Tibial nerve (tissue), 4 donors: Measurements from ENCODE around the gene OAS1. TPM values are rescaled to one million over a fixed set of nuclear protein-coding genes. Genes with fewer than 3 reads are reported as not detected.

Experiments used
- DNase-seq, 2 donors: peaks; one replicate each; pipeline ENCODE4 v3.0.0-alpha.2; 2019; ENCODE audit warnings: low spot score in 2 of 2
- H3K27ac ChIP-seq, 4 donors: fragments of 200-600 bp; sonication (generic) in 3 of 4; one replicate each; pipeline ENCODE4 v1.5.1; 2017 to 2019; ENCODE audit warnings: mild to moderate bottlenecking in 1 of 4
- H3K27me3 ChIP-seq, 2 donors: fragments of 200-600 bp; sonication (generic) in 1 of 2; one replicate each; pipeline versions ENCODE4 v1.5.1 to v1.6.0; 2017 to 2019
- H3K36me3 ChIP-seq, 3 donors: fragments of 200-600 bp; sonication (generic); one replicate each; pipeline ENCODE4 v1.5.1; 2018 to 2019
- H3K4me1 ChIP-seq, 4 donors: fragments of 200-600 bp; sonication (generic) in 3 of 4; one replicate each; pipeline ENCODE4 v1.5.1; 2017 to 2019
- H3K4me3 ChIP-seq, 4 donors: fragments of 200-600 bp; sonication (generic) in 3 of 4; one replicate each; pipeline ENCODE4 v1.5.1; 2017 to 2019; ENCODE audit warnings: mild to moderate bottlenecking in 1 of 4, moderate library complexity in 1 of 4
- H3K9me3 ChIP-seq, 4 donors: fragments of 200-600 bp; sonication (generic) in 3 of 4; one replicate each; pipeline ENCODE4 v1.5.1; 2017 to 2019
- EP300 ChIP-seq, 2 donors: sonication (generic); formaldehyde crosslinking; IDR thresholded peaks; one replicate each; pipeline ENCODE4 v1.6.1; 2017; ENCODE audit warnings: antibody characterized with exemption in 2 of 2, mild to moderate bottlenecking in 1 of 2
- POLR2A ChIP-seq, 2 donors: fragments of 450-650 bp; IDR thresholded peaks; one replicate each; pipeline ENCODE4 v1.6.1; 2017; ENCODE audit warnings: antibody characterized with exemption in 2 of 2, mild to moderate bottlenecking in 2 of 2, moderate library complexity in 2 of 2
- WGBS, 2 donors: methylation state at CpG; one replicate each; pipeline ENCODE4 v1.1.5; 2018; 5-methylcytosine and 5-hydroxymethylcytosine counted together
- total RNA-seq, 4 donors: library from RNA; depleted of rRNA; stranded (reverse); fragments of >200 nt; gene quantifications; one replicate each; pipeline ENCODE4 v1.1.0, GENCODE V29; 2016
- TF ChIP-seq, protein P1 (sequence below), 5 experiments: fragments of 200-600 bp in 3 of 5; fragments of 450-650 bp in 2 of 5; sonication (generic) in 3 of 5; IDR thresholded peaks; one replicate each; pipeline ENCODE4 v1.5.1; 2016 to 2019; ENCODE audit warnings: antibody characterized with exemption in 5 of 5, mild to moderate bottlenecking in 3 of 5, moderate library complexity in 2 of 5

Gene OAS1
- total RNA-seq, 4 donors from 2014 or later: 8.2 to 22.8 (median 11.3) TPM

DNA sequence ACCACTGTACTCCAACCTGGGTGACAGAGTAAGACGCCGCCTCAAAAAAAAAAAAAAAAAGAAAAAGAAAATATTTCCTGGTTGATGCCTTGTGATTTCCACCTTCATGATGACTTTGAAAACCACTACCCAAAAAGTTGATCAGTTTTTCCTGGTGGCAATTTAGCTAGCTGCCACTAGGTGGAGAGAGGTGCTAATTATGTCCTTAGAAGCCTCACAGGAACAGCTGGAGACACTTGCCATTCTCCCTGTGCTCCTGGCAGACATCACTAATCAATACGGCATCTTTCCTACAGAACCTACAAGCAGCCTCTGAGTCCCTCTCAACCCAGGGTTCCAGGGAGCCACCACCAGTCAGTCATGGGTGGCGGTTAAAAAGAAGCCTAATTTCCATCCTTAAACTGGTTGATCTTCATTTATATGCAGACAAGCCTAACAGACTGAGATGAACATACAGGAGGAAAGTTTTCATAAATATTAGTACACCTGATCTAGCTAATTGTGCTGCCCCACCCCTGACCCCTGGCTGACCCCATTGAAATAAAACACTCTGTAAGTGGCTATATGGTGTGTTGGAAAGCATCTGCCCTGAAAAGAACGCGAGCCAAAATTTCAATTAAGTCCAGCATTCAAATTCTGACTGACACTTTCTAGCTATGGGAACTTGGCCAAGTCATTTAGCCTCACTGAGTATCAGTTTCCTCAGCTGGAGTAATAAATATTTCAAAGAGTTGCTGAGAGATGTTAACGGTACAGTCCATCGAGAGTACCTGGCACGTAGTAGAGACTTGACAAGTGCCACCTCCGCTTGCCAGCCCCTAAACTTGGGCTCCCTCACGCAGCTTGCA lies 6.2 kb upstream of the OAS1 start:
- peak in 1 of 2 donors; percentile 48 for DNase-seq
- no peaks in the 10 kb centered on the region for H3K36me3 ChIP-seq
- 88 to 95% methylated on average over 11 of the region's 11 CpGs for WGBS, 2 donors
- no peak overlapping the region for H3K27ac ChIP-seq
- no peak overlapping the region for H3K4me3 ChIP-seq
- H3K9me3 ChIP-seq: no peaks in the 10 kb centered on the region
- no peaks in the 10 kb centered on the region for H3K27me3 ChIP-seq
- H3K4me1 ChIP-seq: peaks cover 0 to 18% (median 14%) of the 10 kb centered on the region in 4 donors
- TF ChIP-seq, protein P1, sequence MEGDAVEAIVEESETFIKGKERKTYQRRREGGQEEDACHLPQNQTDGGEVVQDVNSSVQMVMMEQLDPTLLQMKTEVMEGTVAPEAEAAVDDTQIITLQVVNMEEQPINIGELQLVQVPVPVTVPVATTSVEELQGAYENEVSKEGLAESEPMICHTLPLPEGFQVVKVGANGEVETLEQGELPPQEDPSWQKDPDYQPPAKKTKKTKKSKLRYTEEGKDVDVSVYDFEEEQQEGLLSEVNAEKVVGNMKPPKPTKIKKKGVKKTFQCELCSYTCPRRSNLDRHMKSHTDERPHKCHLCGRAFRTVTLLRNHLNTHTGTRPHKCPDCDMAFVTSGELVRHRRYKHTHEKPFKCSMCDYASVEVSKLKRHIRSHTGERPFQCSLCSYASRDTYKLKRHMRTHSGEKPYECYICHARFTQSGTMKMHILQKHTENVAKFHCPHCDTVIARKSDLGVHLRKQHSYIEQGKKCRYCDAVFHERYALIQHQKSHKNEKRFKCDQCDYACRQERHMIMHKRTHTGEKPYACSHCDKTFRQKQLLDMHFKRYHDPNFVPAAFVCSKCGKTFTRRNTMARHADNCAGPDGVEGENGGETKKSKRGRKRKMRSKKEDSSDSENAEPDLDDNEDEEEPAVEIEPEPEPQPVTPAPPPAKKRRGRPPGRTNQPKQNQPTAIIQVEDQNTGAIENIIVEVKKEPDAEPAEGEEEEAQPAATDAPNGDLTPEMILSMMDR (IDR thresholded peaks at IDR 0.05): peak; percentile 36 to 61 (median 44)
- TF ChIP-seq EP300 (IDR thresholded peaks at IDR 0.05): no peak

DNA sequence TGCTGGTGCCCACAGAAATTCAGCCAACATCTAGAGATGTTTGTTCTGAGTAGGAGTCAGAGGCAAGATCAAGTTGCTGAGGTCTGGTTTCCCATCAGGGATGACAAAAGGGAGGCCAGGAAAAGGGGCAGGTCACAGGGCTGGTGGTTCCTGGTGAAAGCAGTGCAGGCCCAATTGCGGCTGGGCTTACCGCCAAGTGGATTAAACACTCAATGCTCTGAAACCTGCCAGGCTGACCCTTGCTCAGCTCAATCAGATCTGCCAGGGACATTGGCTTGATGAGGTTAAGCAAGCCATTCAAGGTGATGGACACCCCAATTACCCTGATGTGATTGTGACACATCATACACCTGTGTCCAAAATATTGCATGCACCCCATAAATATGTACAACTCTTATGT lies 5.5 kb upstream of the OAS1 start:
- Histone ChIP-seq H3K36me3 (no peaks in the 10 kb centered on the region), H3K27ac (no peak overlapping the region), H3K27me3 (no peaks in the 10 kb centered on the region), H3K4me3 (no peak overlapping the region), H3K9me3 (no peaks in the 10 kb centered on the region), H3K4me1 (peaks cover 0 to 25% (median 22%) of the 10 kb centered on the region in 4 donors)
- 78 to 100% methylated on average over 2 of the region's 2 CpGs for WGBS, 2 donors
- TF ChIP-seq, protein P1 (IDR thresholded peaks at IDR 0.05): no peak
- DNase-seq: no peak

DNA sequence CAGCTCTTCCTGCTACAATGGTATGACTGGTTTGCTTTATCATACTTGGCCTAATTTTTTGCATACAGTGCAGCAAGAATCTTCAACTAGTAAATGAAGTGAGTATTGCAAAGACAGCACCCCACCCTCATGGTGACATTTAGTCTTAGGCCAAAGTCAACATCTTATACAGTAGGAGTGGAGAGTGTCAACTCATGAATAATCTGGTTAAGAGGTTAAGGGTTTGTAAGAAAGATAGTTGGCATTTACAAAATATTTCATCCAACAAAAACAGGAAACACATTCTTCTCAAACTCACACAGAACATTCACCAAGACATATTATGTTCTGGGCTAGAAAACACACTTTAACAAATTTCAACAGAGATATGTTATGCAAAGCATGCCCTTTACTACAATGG lies 2.2 kb upstream of the OAS1 start:
- H3K4me3 ChIP-seq: no peak overlapping the region
- peaks cover 0 to 55% (median 32%) of the 10 kb centered on the region in 4 donors for H3K4me1 ChIP-seq
- TF ChIP-seq EP300 (IDR thresholded peaks at IDR 0.05): peak in 1 of 2 donors; percentile 32
- TF ChIP-seq, protein P1 (IDR thresholded peaks at IDR 0.05): no peak

DNA sequence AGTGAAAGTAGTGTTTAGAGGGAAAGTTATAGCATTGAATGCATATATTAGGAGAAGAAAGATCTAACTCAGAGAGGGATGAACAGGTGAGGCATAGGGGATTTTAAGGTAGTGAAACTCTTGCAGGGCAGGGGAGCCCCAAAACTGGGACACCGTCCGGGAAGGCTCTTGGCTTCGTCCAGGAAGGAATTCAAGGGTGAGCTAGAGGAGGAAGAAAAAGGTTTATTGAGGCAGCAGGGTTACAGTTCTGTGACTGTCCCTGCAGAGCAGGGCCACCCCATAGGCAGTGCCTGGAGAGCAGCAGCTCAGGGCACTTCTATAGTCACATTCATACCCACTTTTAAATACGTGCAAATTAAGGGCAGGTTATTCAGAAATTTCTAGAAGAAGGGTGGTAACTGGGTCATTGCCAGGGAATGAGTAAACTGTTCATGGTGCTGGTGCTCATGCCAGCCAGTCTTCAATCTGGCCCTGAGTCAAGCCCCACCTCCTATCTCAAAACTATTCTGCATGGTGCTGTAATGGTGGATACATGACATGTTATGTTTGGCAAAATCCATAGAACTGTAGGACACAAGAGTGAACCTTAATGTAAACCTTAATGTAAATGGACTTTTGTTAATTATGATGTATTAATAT lies 1.2 kb upstream of the OAS1 start:
- Histone ChIP-seq H3K9me3 (no peaks in the 10 kb centered on the region), H3K4me3 (no peak overlapping the region), H3K27ac (peak overlapping the region in 1 of 4 donors; percentile 66), H3K4me1 (peaks cover 0 to 55% (median 32%) of the 10 kb centered on the region in 4 donors), H3K27me3 (no peaks in the 10 kb centered on the region), H3K36me3 (peaks cover 0 to 4% (median 0%) of the 10 kb centered on the region in 3 donors)
- DNase-seq: no peak
- WGBS, 2 donors: 67 to 75% methylated on average over 4 of the region's 4 CpGs
- TF ChIP-seq EP300 (IDR thresholded peaks at IDR 0.05) (no peak), POLR2A (IDR thresholded peaks at IDR 0.05) (no peak)
- TF ChIP-seq, protein P1 (IDR thresholded peaks at IDR 0.05): no peak

More for the DNA sequence above, 2.2 kb upstream of the OAS1 start:
- no peak for DNase-seq
- Histone ChIP-seq H3K36me3 (no peaks in the 10 kb centered on the region), H3K27me3 (no peaks in the 10 kb centered on the region), H3K9me3 (no peaks in the 10 kb centered on the region), H3K27ac (peak overlapping the region in 2 of 4 donors; percentile 11 to 38)
